ENCODE measurements around the gene DPY30.

The DPY30 gene

GRCh38 chr2:32009516-32010256 is 29.9 kb downstream of the DPY30 start:
- DNase-seq (ENCODE audit: low read depth): peak; percentile 15

GRCh38 chr2:32008805-32009515 is 30.6 kb downstream of the DPY30 start:
- no peak for DNase-seq (ENCODE audit: low read depth)

- no peak for DNase-seq (ENCODE audit: low read depth)
Observed at GRCh38 chr2:32007121-32007391, 32.5 kb downstream of the DPY30 start.

- no peak for DNase-seq (ENCODE audit: low read depth)
Observed at GRCh38 chr2:32005371-32005976, 34.1 kb downstream of the DPY30 start.

GRCh38 chr2:32003791-32004190 is 35.8 kb downstream of the DPY30 start:
- DNase-seq (ENCODE audit: low read depth): no peak

GRCh38 chr2:32002406-32002805 is 37.2 kb downstream of the DPY30 start:
- DNase-seq (ENCODE audit: low read depth): no peak

GRCh38 chr2:31999438-31999837 is 40.2 kb downstream of the DPY30 start:
- no peak for DNase-seq (ENCODE audit: low read depth)

- DNase-seq (ENCODE audit: low read depth): no peak
Observed at GRCh38 chr2:31998731-31999383, 40.7 kb downstream of the DPY30 start.

GRCh38 chr2:31997653-31998052 is 42.0 kb downstream of the DPY30 start:
- DNase-seq (ENCODE audit: low read depth): no peak

- no peak for DNase-seq (ENCODE audit: low read depth)
Observed at GRCh38 chr2:31996571-31997150, 42.9 kb downstream of the DPY30 start.

GRCh38 chr2:31992934-31993333 is 46.7 kb downstream of the DPY30 start:
- DNase-seq (ENCODE audit: low read depth): no peak

- no peak for DNase-seq (ENCODE audit: low read depth)
Observed at GRCh38 chr2:31992025-31992579, 47.5 kb downstream of the DPY30 start.

GRCh38 chr2:31989946-31990345 is 49.7 kb downstream of the DPY30 start:
- DNase-seq (ENCODE audit: low read depth): no peak

- no peak for DNase-seq (ENCODE audit: low read depth)
Observed at GRCh38 chr2:31987454-31988220, 52.0 kb downstream of the DPY30 start.

GRCh38 chr2:31986906-31987305 is 52.7 kb downstream of the DPY30 start:
- no peak for DNase-seq (ENCODE audit: low read depth)

- DNase-seq (ENCODE audit: low read depth): no peak
Observed at GRCh38 chr2:31983762-31984467, 55.7 kb downstream of the DPY30 start.

- DNase-seq (ENCODE audit: low read depth): no peak
Observed at GRCh38 chr2:31980674-31981356, 58.8 kb downstream of the DPY30 start.

GRCh38 chr2:31979956-31980355 is 59.6 kb downstream of the DPY30 start:
- no peak for DNase-seq (ENCODE audit: low read depth)

- DNase-seq (ENCODE audit: low read depth): no peak
Observed at GRCh38 chr2:31979018-31979417, 60.6 kb downstream of the DPY30 start.

GRCh38 chr2:31978436-31978835 is 61.2 kb downstream of the DPY30 start:
- no peak for DNase-seq (ENCODE audit: low read depth)
